ENCODE data around the gene SHMT1. TPM values are rescaled to one million over a fixed set of nuclear protein-coding genes. Genes with fewer than 3 reads are reported as not detected.

SHMT1 gene
- total RNA-seq, 4 donors from 2014 or later, result 12.8 to 19.2 (median 14.0) TPM

- no peaks in the 10 kb centered on the region for H3K9me3 ChIP-seq
- no peak overlapping the region for H3K27ac ChIP-seq
- peaks cover 0 to 37% of the 10 kb centered on the region in 2 donors for H3K36me3 ChIP-seq
- in situ Hi-C loops (cut with MboI; ENCODE audit: low sequenced_read_pairs in 4 of 4) (loop anchor here in 2 of 4 donors (10.0 kb wide), 2 partner anchors 55 to 95 kb away; partner anchors contain the start of genes LLGL1 (in 1 of the 2) and MIEF2 (in 1 of the 2)), intact Hi-C loops (cut with DNase I; ENCODE audit: low total_unique reads) (loop anchor here (10.0 kb wide), 2 partner anchors 345 to 725 kb away; partner anchors contain the start of genes DRC3, PEMT and TOM1L2)
- DNase-seq (no peak), ATAC-seq (no peak)
- peaks cover 48 to 52% of the 10 kb centered on the region in 2 donors for H3K4me1 ChIP-seq
- H3K4me3 ChIP-seq, result no peak overlapping the region
- no peaks in the 10 kb centered on the region for H3K27me3 ChIP-seq
- TF ChIP-seq POLR2A (IDR thresholded peaks at IDR 0.05), result no peak
- no peak for TF ChIP-seq CTCF (IDR thresholded peaks at IDR 0.05 in 4 of 5, conservative IDR thresholded peaks at IDR 0.05 in 1 of 5)
These were observed 43.6 kb downstream of the SHMT1 start for GRCh38 chr17:18319604-18320256.

GRCh38 chr17:18318771-18319450 is 44.4 kb downstream of the SHMT1 start:
- peaks cover 0 to 29% of the 10 kb centered on the region in 2 donors for H3K36me3 ChIP-seq
- in situ Hi-C loops (cut with MboI; ENCODE audit: low sequenced_read_pairs in 4 of 4), result loop anchor here in 2 of 4 donors (10.0 kb wide), 2 partner anchors 54 to 94 kb away; partner anchors contain the start of genes LLGL1 (in 1 of the 2) and MIEF2 (in 1 of the 2)
- no peaks in the 10 kb centered on the region for H3K9me3 ChIP-seq
- peak overlapping the region in 3 of 4 donors; percentile 10 to 44 (median 30) for H3K27ac ChIP-seq
- H3K4me1 ChIP-seq, result peaks cover 52 to 55% of the 10 kb centered on the region in 2 donors
- no peaks in the 10 kb centered on the region for H3K27me3 ChIP-seq
- TF ChIP-seq CTCF (IDR thresholded peaks at IDR 0.05 in 4 of 5, conservative IDR thresholded peaks at IDR 0.05 in 1 of 5) (no peak), POLR2A (IDR thresholded peaks at IDR 0.05) (no peak)
- DNase-seq, result no peak
- ATAC-seq, result no peak
- intact Hi-C loops (cut with DNase I; ENCODE audit: low total_unique reads), result loop anchor here (10.0 kb wide), 2 partner anchors 344 to 724 kb away; partner anchors contain the start of genes DRC3, PEMT and TOM1L2
- H3K4me3 ChIP-seq, result no peak overlapping the region

GRCh38 chr17:18318117-18318516 is 45.2 kb downstream of the SHMT1 start:
- H3K9me3 ChIP-seq, result no peaks in the 10 kb centered on the region
- peaks cover 60 to 63% of the 10 kb centered on the region in 2 donors for H3K4me1 ChIP-seq
- intact Hi-C loops (cut with DNase I; ENCODE audit: low total_unique reads), result loop anchor here (10.0 kb wide), 2 partner anchors 343 to 723 kb away; partner anchors contain the start of genes DRC3, PEMT and TOM1L2
- ATAC-seq (no peak), DNase-seq (no peak)
- no peak for TF ChIP-seq POLR2A (IDR thresholded peaks at IDR 0.05)
- no peak for TF ChIP-seq CTCF (IDR thresholded peaks at IDR 0.05 in 4 of 5, conservative IDR thresholded peaks at IDR 0.05 in 1 of 5)
- H3K27me3 ChIP-seq, result no peaks in the 10 kb centered on the region
- H3K4me3 ChIP-seq, result peak overlapping the region in 1 of 4 donors; percentile 30
- H3K36me3 ChIP-seq, result peaks cover 0 to 21% of the 10 kb centered on the region in 2 donors
- H3K27ac ChIP-seq, result peak overlapping the region in 2 of 4 donors; percentile 30 to 44
- in situ Hi-C loops (cut with MboI; ENCODE audit: low sequenced_read_pairs in 4 of 4), result loop anchor here in 2 of 4 donors (10.0 kb wide), 2 partner anchors 53 to 93 kb away; partner anchors contain the start of genes LLGL1 (in 1 of the 2) and MIEF2 (in 1 of the 2)

GRCh38 chr17:18315961-18316360 is 47.4 kb downstream of the SHMT1 start:
- DNase-seq, result no peak
- no peak for ATAC-seq
- Histone ChIP-seq H3K36me3 (peaks cover 0 to 21% of the 10 kb centered on the region in 2 donors), H3K9me3 (no peaks in the 10 kb centered on the region), H3K27ac (peak overlapping the region; percentile 90 to 96 (median 93)), H3K4me1 (peaks cover 63 to 69% of the 10 kb centered on the region in 2 donors), H3K27me3 (no peaks in the 10 kb centered on the region), H3K4me3 (peak overlapping the region; percentile 79 to 94 (median 88))
- in situ Hi-C loops (cut with MboI; ENCODE audit: low sequenced_read_pairs in 4 of 4) (loop anchor here in 2 of 4 donors (10.0 kb wide), 2 partner anchors 51 to 91 kb away; partner anchors contain the start of genes LLGL1 (in 1 of the 2) and MIEF2 (in 1 of the 2)), intact Hi-C loops (cut with DNase I; ENCODE audit: low total_unique reads) (loop anchor here (1.0 to 10.0 kb wide), 6 partner anchors 47 to 721 kb away; partner anchors contain the start of genes DRC3, DRG2, LLGL1 and MIEF2)
- TF ChIP-seq CTCF (IDR thresholded peaks at IDR 0.05 in 4 of 5, conservative IDR thresholded peaks at IDR 0.05 in 1 of 5), result no peak
- TF ChIP-seq POLR2A (IDR thresholded peaks at IDR 0.05), result no peak
